ENCODE measurements around the gene PAXX. TPM values are rescaled to one million over a fixed set of nuclear protein-coding genes. Genes with fewer than 3 reads are reported as not detected.
A peak's percentile ranks its signal among the peaks of the same experiment; 100 is the strongest.

PAXX gene
- 10 to 100 TPM; 52.7 to 67.1 TPM for total RNA-seq

GRCh38 chr9:136991993-136992818, at the start of gene PAXX:
Gene PAXX, plus strand, starts transcription at chr9:136992422. Its CDS starts 22 bp downstream, at chr9:136992444.
- DNase-seq (peak; percentile 98), ATAC-seq (peak; percentile 95)
- H3K4me1 Mint-ChIP-seq, result peaks cover 22% of the 10 kb centered on the region
- peak within 1 kb of the TSS; percentile 70 for H3K27ac Mint-ChIP-seq
- ChIA-PET CTCF (interaction anchor here (0.6 to 3.2 kb wide), 7 partner anchors 14 to 150 kb away, joined by 3 to 15 read pairs (median 10); partner anchors contain the start of gene AJM1), POLR2A (interaction anchor here (0.7 to 1.1 kb wide), 6 partner anchors 14 to 459 kb away, joined by 3 to 5 read pairs (median 3); partner anchors contain the start of gene MAN1B1)
- peaks cover 10% of the 10 kb centered on the region for H3K36me3 Mint-ChIP-seq (ENCODE audit: low read depth)
- H3K9me3 Mint-ChIP-seq (ENCODE audit: low read depth), result no peaks in the 10 kb centered on the region
- intact Hi-C loops (cut with DNase I, micrococcal nuclease), result loop anchor here (1.0 to 5.0 kb wide), 18 partner anchors 14 to 747 kb away; partner anchors contain the start of genes TMEM141 (in 2 of the 2), DNLZ (in 1 of the 2), EDF1 (in 1 of the 2) and FBXW5 (in 1 of the 2)
- H3K4me3 Mint-ChIP-seq, result peak within 1 kb of the TSS; percentile 81
- peaks cover 4% of the 10 kb centered on the region for H3K27me3 Mint-ChIP-seq

- ATAC-seq, result no peak
- intact Hi-C loops (cut with DNase I, micrococcal nuclease), result loop anchor here in 1 of 2 experiments (5.0 kb wide), 2 partner anchors 41 to 96 kb away; partner anchors contain the start of gene PHPT1
- H3K27me3 Mint-ChIP-seq, result no peaks in the 10 kb centered on the region
Measured at GRCh38 chr9:136942881-136943230, 49.4 kb upstream of the PAXX start.

GRCh38 chr9:136943291-136944211, 48.7 kb upstream of the PAXX start:
- CTCF ChIA-PET, result interaction anchor here (0.6 to 1.2 kb wide), 6 partner anchors 12 to 216 kb away, joined by 3 to 4 read pairs (median 3); no protein-coding TSS in a partner anchor
- H3K27ac Mint-ChIP-seq, result peak overlapping the region; percentile 51
- DNase-seq (peak; percentile 68), ATAC-seq (peak; percentile 27)
- POLR2A ChIA-PET, result no interaction called here
- peaks cover 9% of the 10 kb centered on the region for H3K4me1 Mint-ChIP-seq
- intact Hi-C loops (cut with DNase I, micrococcal nuclease), result loop anchor here (1.0 to 5.0 kb wide), 20 partner anchors 41 to 580 kb away; partner anchors contain the start of genes PHPT1 (in 2 of the 2), ABCA2 (in 1 of the 2), AJM1 (in 1 of the 2) and DNLZ (in 1 of the 2)
- peak overlapping the region; percentile 77 for H3K4me3 Mint-ChIP-seq
- no peaks in the 10 kb centered on the region for H3K27me3 Mint-ChIP-seq
- H3K9me3 Mint-ChIP-seq (ENCODE audit: low read depth), result no peaks in the 10 kb centered on the region
- peaks cover 27% of the 10 kb centered on the region for H3K36me3 Mint-ChIP-seq (ENCODE audit: low read depth)

More at GRCh38 chr9:136942881-136943230, 49.4 kb upstream of the PAXX start:
- Mint-ChIP-seq H3K27ac (no peak overlapping the region), H3K36me3 (ENCODE audit: low read depth) (peaks cover 27% of the 10 kb centered on the region), H3K4me1 (peaks cover 9% of the 10 kb centered on the region), H3K9me3 (ENCODE audit: low read depth) (no peaks in the 10 kb centered on the region), H3K4me3 (peak overlapping the region; percentile 77)
- no peak for DNase-seq
- ChIA-PET CTCF (interaction anchor here (0.6 to 1.2 kb wide), 3 partner anchors 12 to 216 kb away, joined by 3 to 4 read pairs (median 3); no protein-coding TSS in a partner anchor), POLR2A (no interaction called here)

GRCh38 chr9:136944212-136944518, 48.1 kb upstream of the PAXX start:
- no peaks in the 10 kb centered on the region for H3K9me3 Mint-ChIP-seq (ENCODE audit: low read depth)
- ATAC-seq (peak; percentile 35), DNase-seq (peak; percentile 50)
- no peak overlapping the region for H3K27ac Mint-ChIP-seq
- H3K4me1 Mint-ChIP-seq, result peaks cover 9% of the 10 kb centered on the region
- ChIA-PET POLR2A (interaction anchor here (0.6 kb wide), 1 partner anchor 297 kb away, joined by 3 read pairs; the partner anchor contains the start of gene TUBB4B), CTCF (interaction anchor here (0.7 to 1.2 kb wide), 3 partner anchors 13 to 124 kb away, joined by 3 read pairs; no protein-coding TSS in a partner anchor)
- intact Hi-C loops (cut with DNase I, micrococcal nuclease), result loop anchor here (1.0 to 5.0 kb wide), 20 partner anchors 42 to 581 kb away; partner anchors contain the start of genes PHPT1 (in 2 of the 2), ABCA2 (in 1 of the 2), AJM1 (in 1 of the 2) and DNLZ (in 1 of the 2)
- H3K27me3 Mint-ChIP-seq, result no peaks in the 10 kb centered on the region
- peak overlapping the region; percentile 77 for H3K4me3 Mint-ChIP-seq
- peaks cover 24% of the 10 kb centered on the region for H3K36me3 Mint-ChIP-seq (ENCODE audit: low read depth)

GRCh38 chr9:136944519-136945332, 47.5 kb upstream of the PAXX start, which contains the start of the genes C8G and FBXW5:
Gene C8G, plus strand, starts transcription at chr9:136945243. Its CDS starts 78 bp downstream, at chr9:136945321.
Gene FBXW5, minus strand, starts transcription at chr9:136944738. Its CDS starts 655 bp downstream, at chr9:136944083.
- H3K27ac Mint-ChIP-seq, result peak within 1 kb of the TSS; percentile 88
- peaks cover 19% of the 10 kb centered on the region for H3K36me3 Mint-ChIP-seq (ENCODE audit: low read depth)
- no peaks in the 10 kb centered on the region for H3K27me3 Mint-ChIP-seq
- DNase-seq (peak; percentile 97), ATAC-seq (peak; percentile 84)
- peaks cover 9% of the 10 kb centered on the region for H3K4me1 Mint-ChIP-seq
- peak within 1 kb of the TSS; percentile 77 for H3K4me3 Mint-ChIP-seq
- intact Hi-C loops (cut with DNase I, micrococcal nuclease), result loop anchor here (1.0 to 5.0 kb wide), 20 partner anchors 42 to 581 kb away; partner anchors contain the start of genes PHPT1 (in 2 of the 2), ABCA2 (in 1 of the 2), AJM1 (in 1 of the 2) and DNLZ (in 1 of the 2)
- H3K9me3 Mint-ChIP-seq (ENCODE audit: low read depth), result no peaks in the 10 kb centered on the region
- POLR2A ChIA-PET, result interaction anchor here (0.6 kb wide), 1 partner anchor 296 kb away, joined by 3 read pairs; the partner anchor contains the start of gene TUBB4B
- CTCF ChIA-PET, result interaction anchor here (0.7 to 0.8 kb wide), 2 partner anchors 62 to 124 kb away, joined by 3 read pairs; no protein-coding TSS in a partner anchor

GRCh38 chr9:136945333-136946227, 46.6 kb upstream of the PAXX start:
- H3K36me3 Mint-ChIP-seq (ENCODE audit: low read depth), result peaks cover 19% of the 10 kb centered on the region

GRCh38 chr9:136946228-136947027, 45.8 kb upstream of the PAXX start:
- ChIA-PET POLR2A (interaction anchor here (0.6 kb wide), 1 partner anchor 88 kb away, joined by 3 read pairs; no protein-coding TSS in a partner anchor), CTCF (interaction anchor here (0.8 to 3.8 kb wide), 2 partner anchors 88 to 104 kb away, joined by 3 to 23 read pairs; partner anchors contain the start of gene AJM1)
- no peaks in the 10 kb centered on the region for H3K9me3 Mint-ChIP-seq (ENCODE audit: low read depth)
- H3K4me1 Mint-ChIP-seq, result peaks cover 9% of the 10 kb centered on the region
- H3K27ac Mint-ChIP-seq, result no peak overlapping the region
- ATAC-seq (no peak), DNase-seq (no peak)
- peaks cover 14% of the 10 kb centered on the region for H3K36me3 Mint-ChIP-seq (ENCODE audit: low read depth)
- H3K27me3 Mint-ChIP-seq, result no peaks in the 10 kb centered on the region
- no peak overlapping the region for H3K4me3 Mint-ChIP-seq
- intact Hi-C loops (cut with DNase I, micrococcal nuclease), result no loop called here

More at GRCh38 chr9:136945333-136946227, 46.6 kb upstream of the PAXX start:
- no peak overlapping the region for H3K4me3 Mint-ChIP-seq
- no peaks in the 10 kb centered on the region for H3K27me3 Mint-ChIP-seq
- no peaks in the 10 kb centered on the region for H3K9me3 Mint-ChIP-seq (ENCODE audit: low read depth)
- ChIA-PET POLR2A (interaction anchor here (0.6 kb wide), 1 partner anchor 89 kb away, joined by 3 read pairs; no protein-coding TSS in a partner anchor), CTCF (interaction anchor here (0.8 to 3.8 kb wide), 2 partner anchors 89 to 103 kb away, joined by 3 to 23 read pairs; partner anchors contain the start of gene AJM1)
- ATAC-seq (no peak), DNase-seq (no peak)
- peaks cover 9% of the 10 kb centered on the region for H3K4me1 Mint-ChIP-seq
- no peak overlapping the region for H3K27ac Mint-ChIP-seq
- intact Hi-C loops (cut with DNase I, micrococcal nuclease), result no loop called here

GRCh38 chr9:136947028-136947891, 45.0 kb upstream of the PAXX start:
- H3K36me3 Mint-ChIP-seq (ENCODE audit: low read depth), result peaks cover 8% of the 10 kb centered on the region
- no peak for ATAC-seq
- no peak overlapping the region for H3K27ac Mint-ChIP-seq
- H3K9me3 Mint-ChIP-seq (ENCODE audit: low read depth), result no peaks in the 10 kb centered on the region
- H3K4me1 Mint-ChIP-seq, result peaks cover 9% of the 10 kb centered on the region
- intact Hi-C loops (cut with DNase I, micrococcal nuclease), result no loop called here
- CTCF ChIA-PET, result interaction anchor here (0.6 to 3.8 kb wide), 9 partner anchors 19 to 153 kb away, joined by 3 to 23 read pairs (median 3); no protein-coding TSS in a partner anchor
- H3K4me3 Mint-ChIP-seq, result no peak overlapping the region
- POLR2A ChIA-PET, result no interaction called here
- no peaks in the 10 kb centered on the region for H3K27me3 Mint-ChIP-seq
- no peak for DNase-seq
